Measurements from ENCODE around the gene SH2D2A.

Gene SH2D2A

DNA sequence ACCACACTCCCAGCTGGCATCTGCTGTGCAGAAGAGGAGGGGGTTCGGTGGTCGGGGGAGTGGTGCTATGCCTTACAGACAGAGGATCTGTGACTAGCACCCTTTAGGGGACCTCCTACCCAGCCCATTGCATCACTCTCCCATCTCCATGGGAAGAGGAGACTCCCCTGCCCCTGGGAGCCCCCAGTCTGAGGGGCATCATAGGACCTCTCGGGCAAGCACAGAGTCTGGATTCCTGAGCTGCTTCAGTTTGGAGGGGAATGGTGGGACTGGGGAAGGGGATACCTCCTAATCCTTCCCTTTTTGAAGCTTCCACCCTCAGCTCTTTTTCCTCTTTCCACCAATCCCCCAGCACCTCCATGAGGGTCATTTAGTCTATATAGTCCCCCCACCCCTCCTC lies 40.9 kb upstream of the SH2D2A start:
- no peaks in the 10 kb centered on the region for H3K9me3 ChIP-seq (ENCODE audit: low read length)
- no peaks in the 10 kb centered on the region for H3K9me2 ChIP-seq (ENCODE audit: low read depth, low read length)
- no peaks in the 10 kb centered on the region for H3K79me2 ChIP-seq (ENCODE audit: insufficient read depth, low read length)
- H3K27me3 ChIP-seq (ENCODE audit: insufficient read depth, low read length): 0 out of 2 replicates have a peak, but pooled peaks cover 6% of the 10 kb centered on the region
- H2AFZ ChIP-seq (ENCODE audit: low read length): no peak overlapping the region
- H3K9ac ChIP-seq (ENCODE audit: low read length): no peak overlapping the region
- H3K4me3 ChIP-seq (ENCODE audit: low read depth, low read length, poor library complexity, severe bottlenecking): no peak overlapping the region
- H3F3A ChIP-seq (ENCODE audit: insufficient read depth, low read length): no peaks in the 10 kb centered on the region
- H4K20me1 ChIP-seq (ENCODE audit: insufficient read depth, low read length): no peaks in the 10 kb centered on the region
- no peak overlapping the region for H3K4me2 ChIP-seq (ENCODE audit: low read length)
- no peaks in the 10 kb centered on the region for H3K36me3 ChIP-seq (ENCODE audit: insufficient read depth, low read length)
- no peak overlapping the region for H3K27ac ChIP-seq (ENCODE audit: low read depth, low read length, poor library complexity, severe bottlenecking)
- H3K4me1 ChIP-seq (ENCODE audit: insufficient read depth, low read length, severe bottlenecking): peaks cover 5% of the 10 kb centered on the region
- TF ChIP-seq EZH2 (IDR thresholded peaks at IDR 0.05; ENCODE audit: borderline replicate concordance, low read length): no peak
- TF ChIP-seq, protein P1, sequence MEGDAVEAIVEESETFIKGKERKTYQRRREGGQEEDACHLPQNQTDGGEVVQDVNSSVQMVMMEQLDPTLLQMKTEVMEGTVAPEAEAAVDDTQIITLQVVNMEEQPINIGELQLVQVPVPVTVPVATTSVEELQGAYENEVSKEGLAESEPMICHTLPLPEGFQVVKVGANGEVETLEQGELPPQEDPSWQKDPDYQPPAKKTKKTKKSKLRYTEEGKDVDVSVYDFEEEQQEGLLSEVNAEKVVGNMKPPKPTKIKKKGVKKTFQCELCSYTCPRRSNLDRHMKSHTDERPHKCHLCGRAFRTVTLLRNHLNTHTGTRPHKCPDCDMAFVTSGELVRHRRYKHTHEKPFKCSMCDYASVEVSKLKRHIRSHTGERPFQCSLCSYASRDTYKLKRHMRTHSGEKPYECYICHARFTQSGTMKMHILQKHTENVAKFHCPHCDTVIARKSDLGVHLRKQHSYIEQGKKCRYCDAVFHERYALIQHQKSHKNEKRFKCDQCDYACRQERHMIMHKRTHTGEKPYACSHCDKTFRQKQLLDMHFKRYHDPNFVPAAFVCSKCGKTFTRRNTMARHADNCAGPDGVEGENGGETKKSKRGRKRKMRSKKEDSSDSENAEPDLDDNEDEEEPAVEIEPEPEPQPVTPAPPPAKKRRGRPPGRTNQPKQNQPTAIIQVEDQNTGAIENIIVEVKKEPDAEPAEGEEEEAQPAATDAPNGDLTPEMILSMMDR (IDR thresholded peaks at IDR 0.05; ENCODE audit: low read length): no peak

DNA sequence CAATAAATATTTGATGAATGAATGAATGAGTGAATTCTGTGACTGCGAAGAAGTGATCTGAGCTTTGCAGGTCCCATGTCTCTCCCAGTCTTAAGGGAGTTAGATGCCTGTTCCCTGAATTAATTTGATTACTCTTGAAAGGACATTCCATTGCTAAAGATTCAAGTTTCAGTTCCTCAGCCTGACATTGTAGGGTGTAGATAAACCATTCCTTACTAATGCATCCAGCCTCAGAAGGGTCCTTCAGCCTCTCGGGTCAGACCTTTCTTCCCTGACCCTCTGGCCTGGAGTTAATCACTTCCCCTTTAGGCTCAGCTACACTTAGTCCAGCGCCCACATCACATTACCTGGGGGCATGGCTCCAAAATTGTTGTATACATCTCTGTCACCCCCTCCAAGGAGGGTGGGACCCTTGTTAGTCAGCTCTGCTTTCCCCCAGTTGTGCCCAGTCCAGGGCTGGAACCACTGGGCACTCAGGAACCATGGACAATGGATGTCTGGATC lies 39.7 kb upstream of the SH2D2A start:
- Histone ChIP-seq H3K36me3 (ENCODE audit: insufficient read depth, low read length) (no peaks in the 10 kb centered on the region), H3K9me2 (ENCODE audit: low read depth, low read length) (no peaks in the 10 kb centered on the region), H2AFZ (ENCODE audit: low read length) (no peak overlapping the region), H3K27ac (ENCODE audit: low read depth, low read length, poor library complexity, severe bottlenecking) (no peak overlapping the region), H3K4me3 (ENCODE audit: low read depth, low read length, poor library complexity, severe bottlenecking) (no peak overlapping the region), H4K20me1 (ENCODE audit: insufficient read depth, low read length) (no peaks in the 10 kb centered on the region), H3K4me1 (ENCODE audit: insufficient read depth, low read length, severe bottlenecking) (peaks cover 5% of the 10 kb centered on the region), H3K79me2 (ENCODE audit: insufficient read depth, low read length) (no peaks in the 10 kb centered on the region), H3F3A (ENCODE audit: insufficient read depth, low read length) (no peaks in the 10 kb centered on the region), H3K4me2 (ENCODE audit: low read length) (no peak overlapping the region), H3K9ac (ENCODE audit: low read length) (no peak overlapping the region), H3K9me3 (ENCODE audit: low read length) (no peaks in the 10 kb centered on the region), H3K27me3 (ENCODE audit: insufficient read depth, low read length) (peaks cover 5% of the 10 kb centered on the region; the same call in 1 of the 2 replicates)
- TF ChIP-seq EZH2 (IDR thresholded peaks at IDR 0.05; ENCODE audit: borderline replicate concordance, low read length): no peak
- TF ChIP-seq, protein P1 (IDR thresholded peaks at IDR 0.05; ENCODE audit: low read length): no peak

DNA sequence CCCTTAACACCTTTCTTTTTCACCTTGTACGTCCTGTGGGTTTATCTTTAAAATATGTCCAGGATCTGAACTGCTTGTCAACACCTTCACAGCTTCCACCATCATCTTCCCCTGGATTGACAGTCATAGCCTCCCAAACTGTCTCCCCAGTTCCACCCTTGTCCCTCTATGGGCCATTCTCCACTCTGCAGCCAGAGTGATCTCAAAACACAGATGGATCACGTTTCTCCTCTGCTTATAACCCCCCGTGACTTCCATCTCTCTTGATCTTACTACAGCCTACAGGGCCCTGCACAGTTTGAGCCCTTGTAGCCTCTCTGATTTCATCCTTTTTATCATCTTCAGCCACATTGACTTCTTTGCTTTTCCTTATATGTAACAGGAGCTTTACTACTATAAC lies 38.0 kb upstream of the SH2D2A start:
- no peak overlapping the region for H2AFZ ChIP-seq (ENCODE audit: low read length)
- TF ChIP-seq, protein P1 (IDR thresholded peaks at IDR 0.05; ENCODE audit: low read length): no peak
- TF ChIP-seq EZH2 (IDR thresholded peaks at IDR 0.05; ENCODE audit: borderline replicate concordance, low read length): no peak
- H3K4me1 ChIP-seq (ENCODE audit: insufficient read depth, low read length, severe bottlenecking): no peaks in the 10 kb centered on the region
- H3K27me3 ChIP-seq (ENCODE audit: insufficient read depth, low read length): peaks cover 9% of the 10 kb centered on the region; the same call in 1 of the 2 replicates
- no peaks in the 10 kb centered on the region for H4K20me1 ChIP-seq (ENCODE audit: insufficient read depth, low read length)
- H3K9ac ChIP-seq (ENCODE audit: low read length): no peak overlapping the region
- H3F3A ChIP-seq (ENCODE audit: insufficient read depth, low read length): no peaks in the 10 kb centered on the region
- H3K4me3 ChIP-seq (ENCODE audit: low read depth, low read length, poor library complexity, severe bottlenecking): no peak overlapping the region
- no peaks in the 10 kb centered on the region for H3K9me2 ChIP-seq (ENCODE audit: low read depth, low read length)
- no peaks in the 10 kb centered on the region for H3K79me2 ChIP-seq (ENCODE audit: insufficient read depth, low read length)
- no peaks in the 10 kb centered on the region for H3K36me3 ChIP-seq (ENCODE audit: insufficient read depth, low read length)
- no peak overlapping the region for H3K4me2 ChIP-seq (ENCODE audit: low read length)
- no peaks in the 10 kb centered on the region for H3K9me3 ChIP-seq (ENCODE audit: low read length)
- no peak overlapping the region for H3K27ac ChIP-seq (ENCODE audit: low read depth, low read length, poor library complexity, severe bottlenecking)
